GM21528 (cell line): ENCODE results near the gene NEU2.
"Not testable (repeated sequence)": the region's sequence is repeated elsewhere in the genome, so short reads cannot be mapped to it uniquely, and the experiment has no call there.

ENCODE experiments used
- ATAC-seq: cut with Tn5 transposase; IDR thresholded peaks from one replicate; pipeline ENCODE4 v1.9.1; 2021; ENCODE audit warnings: mild to moderate bottlenecking, moderate library complexity; ENCODE audit not compliant: unreplicated experiment, low FRiP score

The NEU2 gene

GRCh38 chr2:233033672-233034071 is 1.2 kb downstream of the NEU2 start:
- no peak for ATAC-seq

- ATAC-seq, result no peak
These were observed 1.8 kb downstream of the NEU2 start for GRCh38 chr2:233034091-233034882.

GRCh38 chr2:233035426-233036161 is 3.1 kb downstream of the NEU2 start:
- ATAC-seq, result no peak

GRCh38 chr2:233036162-233036838 is 3.8 kb downstream of the NEU2 start:
- ATAC-seq, result no peak

GRCh38 chr2:233037078-233037477 is 4.6 kb downstream of the NEU2 start:
- no peak for ATAC-seq

- ATAC-seq, result no peak
These were observed 6.9 kb downstream of the NEU2 start for GRCh38 chr2:233039212-233039845.

GRCh38 chr2:233039846-233040530 is 7.5 kb downstream of the NEU2 start:
- no peak for ATAC-seq

GRCh38 chr2:233040571-233040970 is 8.1 kb downstream of the NEU2 start:
- ATAC-seq, result no peak

- no peak for ATAC-seq
These were observed 9.4 kb downstream of the NEU2 start for GRCh38 chr2:233041722-233042323.

- no peak for ATAC-seq
These were observed 10.1 kb downstream of the NEU2 start for GRCh38 chr2:233042549-233042948.

- no peak for ATAC-seq
These were observed 12.6 kb downstream of the NEU2 start for GRCh38 chr2:233044974-233045605.

GRCh38 chr2:233047206-233047605 is 14.7 kb downstream of the NEU2 start:
- no peak for ATAC-seq

GRCh38 chr2:233047667-233048066 is 15.2 kb downstream of the NEU2 start:
- no peak for ATAC-seq

GRCh38 chr2:233048569-233049193 is 16.2 kb downstream of the NEU2 start:
- ATAC-seq, result no peak

- ATAC-seq, result no peak
These were observed 16.8 kb downstream of the NEU2 start for GRCh38 chr2:233049194-233049761.

- ATAC-seq, result no peak
These were observed 19.0 kb downstream of the NEU2 start for GRCh38 chr2:233051241-233052149.

GRCh38 chr2:233052517-233052916 is 20.0 kb downstream of the NEU2 start:
- ATAC-seq, result not testable (repeated sequence)
